Peyer's patch (tissue), 4 donors: ENCODE results near the gene STXBP1. TPM values are rescaled to one million over a fixed set of nuclear protein-coding genes. Genes with fewer than 3 reads are reported as not detected.
"Not testable (repeated sequence)": the region's sequence is repeated elsewhere in the genome, so short reads cannot be mapped to it uniquely, and the experiment has no call there.

Experiments used
- DNase-seq, 3 donors: peaks; one replicate each; pipeline ENCODE4 v3.0.0-alpha.2; 2017 to 2019
- H3K27ac ChIP-seq, 4 donors: fragments of 200-600 bp; sonication (generic); one replicate each; pipeline ENCODE4 v1.5.1; 2016 to 2019
- H3K27me3 ChIP-seq, 2 donors: fragments of 200-600 bp; sonication (generic); one replicate each; pipeline ENCODE4 v1.5.1; 2019
- H3K36me3 ChIP-seq, 3 donors: fragments of 200-600 bp; sonication (generic); one replicate each; pipeline ENCODE4 v1.5.1; 2016 to 2019
- H3K4me1 ChIP-seq, 4 donors: fragments of 200-600 bp; sonication (generic); one replicate each; pipeline ENCODE4 v1.5.1; 2016 to 2019
- H3K4me3 ChIP-seq, 4 donors: fragments of 200-600 bp; sonication (generic); 1 replicate in 3 of 4; 2 replicates in 1 of 4; pipeline ENCODE4 v1.5.1; 2016 to 2019; ENCODE audit warnings: mild to moderate bottlenecking in 1 of 4
- H3K9me3 ChIP-seq, 4 donors: fragments of 200-600 bp; sonication (generic); one replicate each; pipeline ENCODE4 v1.5.1; 2016 to 2019; ENCODE audit warnings: mild to moderate bottlenecking in 1 of 4
- CTCF ChIP-seq, 6 experiments: fragments of 450-650 bp in 4 of 6; fragments of 200-600 bp in 2 of 6; sonication (generic) in 1 of 6; IDR thresholded peaks; one replicate each; pipeline ENCODE4 v1.5.1; 2017 to 2019; ENCODE audit warnings: antibody characterized with exemption in 6 of 6, mild to moderate bottlenecking in 3 of 6, moderate library complexity in 1 of 6
- POLR2A ChIP-seq, 2 donors: fragments of 450-650 bp; IDR thresholded peaks; one replicate each; pipeline ENCODE4 v1.5.1; 2017; ENCODE audit warnings: antibody characterized with exemption in 2 of 2, mild to moderate bottlenecking in 2 of 2, moderate library complexity in 2 of 2
- total RNA-seq, 4 donors: library from RNA; depleted of rRNA; stranded (reverse); fragments of >200 nt; gene quantifications; one replicate each; pipeline ENCODE4 v1.1.0, GENCODE V29; 2016

The STXBP1 gene
- total RNA-seq, 4 donors from 2014 or later, result 4.4 to 90.8 (median 12.6) TPM

DNA sequence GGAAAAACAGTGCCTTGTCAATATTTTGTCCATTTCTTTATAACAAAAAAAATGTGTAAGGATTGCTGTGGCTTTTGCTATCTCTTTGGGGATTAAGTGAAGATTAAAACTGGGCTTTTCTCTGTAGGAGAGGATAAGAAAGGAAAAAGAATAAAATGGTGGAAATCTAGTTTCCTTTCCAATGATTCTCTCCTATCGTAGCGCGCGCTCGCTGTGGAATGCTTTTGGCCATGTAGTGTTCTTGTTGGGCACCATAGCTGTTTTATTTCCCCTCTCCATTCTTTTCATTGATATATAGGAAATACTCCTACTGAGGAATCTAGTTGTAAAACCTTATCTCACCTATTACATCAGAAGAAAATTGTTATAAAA lies 1.5 kb downstream of the STXBP1 start:
- Histone ChIP-seq H3K36me3 (no peaks in the 10 kb centered on the region), H3K4me3 (peak overlapping the region; percentile 69 to 89 (median 80)), H3K27me3 (peaks cover 0 to 5% of the 10 kb centered on the region in 2 donors), H3K4me1 (peaks cover 0 to 9% (median 2%) of the 10 kb centered on the region in 4 donors), H3K27ac (peak overlapping the region in 3 of 4 donors; percentile 65 to 88 (median 82)), H3K9me3 (no peaks in the 10 kb centered on the region)
- TF ChIP-seq POLR2A (IDR thresholded peaks at IDR 0.05) (no peak), CTCF (IDR thresholded peaks at IDR 0.05) (no peak)
- DNase-seq, result no peak

- no peak for DNase-seq
- Histone ChIP-seq H3K4me3 (no peak overlapping the region), H3K4me1 (peaks cover 0 to 5% (median 0%) of the 10 kb centered on the region in 4 donors), H3K36me3 (no peaks in the 10 kb centered on the region), H3K27me3 (peaks cover 0 to 5% of the 10 kb centered on the region in 2 donors), H3K27ac (no peak overlapping the region), H3K9me3 (no peaks in the 10 kb centered on the region)
- no peak for TF ChIP-seq POLR2A (IDR thresholded peaks at IDR 0.05)
- no peak for TF ChIP-seq CTCF (IDR thresholded peaks at IDR 0.05)
Measured at GRCh38 chr9:127614961-127615360, 2.9 kb downstream of the STXBP1 start.

DNA sequence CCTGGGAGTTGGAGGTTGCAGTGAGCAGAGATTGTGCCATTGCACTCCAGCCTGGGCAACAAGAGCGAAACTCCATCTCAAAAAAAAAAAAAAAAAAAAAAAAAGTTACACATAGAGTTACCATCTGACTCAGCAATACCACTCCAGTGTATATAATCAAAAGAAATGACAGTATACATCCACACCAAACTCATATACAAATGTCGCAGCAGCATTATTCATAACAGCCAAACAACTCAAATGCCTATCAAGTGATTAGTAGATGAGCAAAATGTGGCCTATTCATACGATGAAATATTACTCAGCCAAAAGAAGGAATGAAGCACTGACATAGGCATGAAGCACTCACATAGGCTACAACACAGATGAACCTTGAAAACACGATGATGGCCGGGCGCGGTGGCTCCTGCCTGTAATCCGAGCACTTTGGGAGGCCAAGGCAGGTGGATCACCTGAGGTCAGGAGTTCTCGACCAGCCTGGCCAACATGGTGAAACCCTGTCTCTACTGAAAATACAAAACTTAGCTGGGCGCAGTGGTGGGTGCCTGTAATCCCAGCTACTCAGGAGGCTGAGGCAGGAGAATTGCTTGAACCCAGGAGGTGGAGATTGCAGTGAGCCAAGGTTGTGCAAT lies 9.4 kb downstream of the STXBP1 start:
- not testable (repeated sequence) for H3K27ac ChIP-seq, H3K4me3 ChIP-seq, H3K9me3 ChIP-seq, H3K27me3 ChIP-seq, H3K36me3 ChIP-seq, H3K4me1 ChIP-seq, DNase-seq

- TF ChIP-seq CTCF (IDR thresholded peaks at IDR 0.05) (no peak), POLR2A (IDR thresholded peaks at IDR 0.05) (no peak)
Measured at GRCh38 chr9:127626752-127627493, 14.8 kb downstream of the STXBP1 start.

DNA sequence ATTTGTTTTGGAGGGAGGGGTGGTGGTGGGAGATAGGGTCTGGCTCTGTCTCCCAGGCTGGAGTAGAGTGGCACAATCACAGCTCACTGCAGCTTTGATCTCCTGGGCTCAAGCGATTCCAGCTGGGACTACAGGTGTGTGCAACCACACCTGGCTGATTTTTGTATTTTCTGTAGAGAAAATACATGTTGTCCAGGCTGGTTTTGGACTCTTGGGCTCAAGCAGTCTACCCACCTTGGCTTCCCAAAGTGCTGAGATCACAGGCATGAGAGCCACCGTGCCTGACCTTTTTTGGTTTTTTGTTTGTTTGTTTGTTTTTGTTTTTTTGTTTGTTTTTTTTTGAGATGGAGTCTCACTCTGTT lies 15.4 kb downstream of the STXBP1 start:
- H3K4me3 ChIP-seq, result no peak overlapping the region
- no peak for DNase-seq
- H3K27me3 ChIP-seq, result no peaks in the 10 kb centered on the region
- no peaks in the 10 kb centered on the region for H3K9me3 ChIP-seq
- no peaks in the 10 kb centered on the region for H3K36me3 ChIP-seq
- no peak for TF ChIP-seq POLR2A (IDR thresholded peaks at IDR 0.05)
- no peak for TF ChIP-seq CTCF (IDR thresholded peaks at IDR 0.05)
- H3K4me1 ChIP-seq, result peaks cover 0 to 5% (median 0%) of the 10 kb centered on the region in 4 donors
- no peak overlapping the region for H3K27ac ChIP-seq

More at GRCh38 chr9:127626752-127627493, 14.8 kb downstream of the STXBP1 start:
- Histone ChIP-seq H3K27ac (no peak overlapping the region), H3K27me3 (no peaks in the 10 kb centered on the region), H3K9me3 (no peaks in the 10 kb centered on the region), H3K36me3 (no peaks in the 10 kb centered on the region), H3K4me3 (no peak overlapping the region), H3K4me1 (peaks cover 0 to 5% (median 0%) of the 10 kb centered on the region in 4 donors)
- DNase-seq, result no peak

DNA sequence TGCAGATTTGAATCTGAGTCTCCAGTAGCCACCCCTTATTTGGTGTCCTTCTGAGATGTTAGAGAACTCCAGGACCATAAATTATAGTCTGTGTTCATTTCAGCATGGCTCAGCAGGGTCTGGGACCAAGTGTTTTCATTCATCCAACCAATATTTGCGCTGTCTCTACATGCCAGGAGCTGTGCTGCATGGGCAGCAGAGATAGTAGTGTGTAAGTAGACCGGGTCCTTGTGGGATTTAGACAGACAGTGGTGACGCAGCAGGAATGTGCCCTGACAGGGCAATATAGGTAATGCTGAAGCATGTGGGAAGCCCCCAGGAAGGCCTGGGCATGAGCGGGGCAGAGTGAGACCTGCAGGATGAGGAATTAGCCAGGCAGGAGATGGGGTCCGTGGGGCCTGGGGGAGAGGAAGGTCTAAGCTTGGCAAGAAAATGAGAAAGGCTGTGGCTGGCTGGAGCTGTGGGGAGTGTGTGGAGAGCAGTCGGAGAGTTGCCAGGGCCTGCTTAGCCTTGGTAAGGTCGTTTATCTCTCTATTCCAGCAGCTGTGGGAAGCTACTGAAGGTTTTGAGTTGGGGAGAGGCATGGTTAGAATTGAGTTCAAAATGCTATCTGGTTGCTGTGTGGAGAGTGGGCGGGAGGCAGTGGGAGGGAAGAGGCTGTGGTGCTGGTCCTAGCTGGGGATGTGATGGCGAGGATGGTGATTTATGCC lies 16.8 kb downstream of the STXBP1 start:
- Histone ChIP-seq H3K36me3 (no peaks in the 10 kb centered on the region), H3K4me1 (peaks cover 0 to 13% (median 0%) of the 10 kb centered on the region in 4 donors), H3K27ac (no peak overlapping the region), H3K9me3 (no peaks in the 10 kb centered on the region), H3K27me3 (no peaks in the 10 kb centered on the region), H3K4me3 (no peak overlapping the region)
- DNase-seq, result no peak
- TF ChIP-seq POLR2A (IDR thresholded peaks at IDR 0.05), result no peak
- TF ChIP-seq CTCF (IDR thresholded peaks at IDR 0.05), result no peak
